ENCODE results near the gene KIAA0930.

KIAA0930 gene

GRCh38 chr22:45171830-45172229 lies 68.9 kb downstream of the KIAA0930 start:
- no peak for DNase-seq

GRCh38 chr22:45169591-45170466 lies 70.9 kb downstream of the KIAA0930 start:
- DNase-seq: peak; percentile 84

DNA sequence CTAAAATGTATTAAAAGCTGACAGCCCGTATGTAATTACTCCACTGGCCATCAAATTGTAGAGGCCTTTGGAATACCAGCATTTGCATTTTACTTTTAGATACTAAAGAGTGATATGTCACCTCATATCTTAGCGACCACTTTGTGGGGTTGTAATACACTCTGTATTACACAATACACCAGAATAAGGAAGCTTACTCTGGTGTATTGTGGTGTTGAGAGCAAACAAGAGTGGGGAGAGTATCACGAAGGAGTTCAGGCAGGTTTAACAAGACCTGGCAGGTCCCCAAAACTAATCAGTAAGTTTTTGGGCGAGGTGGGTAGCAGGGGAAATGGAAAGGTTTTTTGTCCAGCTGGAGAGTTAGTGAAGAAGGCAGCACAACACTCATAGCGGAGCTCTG lies 73.8 kb downstream of the KIAA0930 start:
- DNase-seq: peak; percentile 71

- DNase-seq: peak; percentile 62
Measured at GRCh38 chr22:45164270-45165088, 76.2 kb downstream of the KIAA0930 start.

- DNase-seq: peak; percentile 98
Measured at GRCh38 chr22:45163451-45164269, 77.0 kb downstream of the KIAA0930 start, which contains the start of gene NUP50. Gene NUP50 (plus strand): TSS chr22:45163925. CDS start chr22:45168178, 4,253 bp downstream.

DNA sequence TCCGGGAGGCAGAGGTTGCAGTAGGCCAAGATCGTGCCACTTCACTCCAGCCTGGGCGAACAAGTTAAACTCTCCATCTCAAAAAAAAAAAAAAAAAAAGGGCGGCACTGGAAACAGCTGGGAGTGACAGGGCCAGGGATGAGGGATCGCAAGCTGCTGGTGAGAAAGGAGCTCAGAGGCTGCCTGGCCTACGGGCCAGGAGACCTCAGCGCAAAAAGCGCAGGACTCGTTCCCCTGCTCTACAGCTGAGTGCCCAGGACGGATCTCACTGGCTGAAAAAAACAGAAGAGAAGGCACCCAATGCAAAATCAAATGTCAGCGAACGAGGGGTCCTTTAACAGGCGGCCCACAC lies 77.6 kb downstream of the KIAA0930 start:
- DNase-seq: peak; percentile 60

- DNase-seq: no peak
Measured at GRCh38 chr22:45162531-45162930, 78.2 kb downstream of the KIAA0930 start.

DNA sequence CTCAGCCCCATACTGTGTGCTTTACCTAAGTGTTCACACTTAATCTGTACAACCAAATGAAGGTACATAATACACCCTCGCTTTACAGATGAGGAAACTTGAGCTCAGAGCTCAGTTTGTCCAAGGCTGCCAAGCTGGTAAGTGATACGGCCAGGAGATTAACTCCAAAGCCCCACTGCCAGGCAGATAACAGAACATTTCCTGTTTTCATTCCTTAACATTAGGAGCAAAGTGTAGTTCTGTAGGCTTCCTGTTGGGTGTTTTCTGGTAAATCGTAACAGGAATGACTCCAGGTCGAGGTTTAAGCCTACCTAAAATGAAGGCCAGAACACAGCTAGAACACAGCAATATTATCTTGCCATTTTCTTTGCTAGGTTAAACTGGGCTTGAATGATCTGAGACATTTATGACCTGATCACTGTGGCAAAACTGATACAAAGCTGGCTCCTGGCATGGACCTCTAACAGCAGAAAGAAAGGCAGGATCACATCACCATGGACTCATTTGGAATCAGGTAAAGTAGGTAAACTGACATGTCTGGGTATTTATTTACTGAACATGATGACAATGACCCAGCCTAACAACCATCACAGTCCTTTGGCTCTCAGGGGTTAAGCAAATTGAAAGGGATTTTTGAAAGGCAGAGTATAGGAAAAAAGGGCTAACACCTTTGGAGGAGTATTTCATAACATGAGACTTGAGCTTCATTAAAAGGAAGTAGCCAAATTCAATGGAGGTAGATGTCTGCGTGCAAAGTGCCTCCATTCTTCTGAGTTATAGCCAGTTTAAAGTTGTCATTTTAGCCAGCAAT lies 80.8 kb downstream of the KIAA0930 start:
- DNase-seq: peak; percentile 64

DNA sequence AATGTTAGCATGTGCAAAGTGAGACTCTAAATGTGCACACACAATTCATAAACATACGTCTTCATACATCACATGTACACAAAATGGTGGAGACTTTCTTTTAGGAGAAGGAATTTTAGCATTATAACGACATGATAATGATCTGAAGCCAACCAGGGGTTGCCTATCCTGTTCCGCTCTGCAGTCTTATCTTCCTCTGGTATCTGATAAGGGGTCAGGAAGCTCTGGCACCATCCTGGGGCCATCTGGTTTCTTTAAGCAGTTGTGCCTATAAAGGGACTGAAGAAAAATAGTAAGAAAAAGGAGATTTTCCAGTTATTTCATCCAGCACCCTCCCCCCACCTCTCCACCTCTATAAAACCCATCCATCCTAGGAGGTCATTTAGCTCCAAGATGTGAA lies 82.8 kb downstream of the KIAA0930 start:
- DNase-seq: peak; percentile 49

- DNase-seq: no peak
Measured at GRCh38 chr22:45155050-45155840, 85.4 kb downstream of the KIAA0930 start.

GRCh38 chr22:45154383-45154782 lies 86.3 kb downstream of the KIAA0930 start:
- no peak for DNase-seq

- DNase-seq: no peak
Measured at GRCh38 chr22:45151503-45151902, 89.2 kb downstream of the KIAA0930 start.

DNA sequence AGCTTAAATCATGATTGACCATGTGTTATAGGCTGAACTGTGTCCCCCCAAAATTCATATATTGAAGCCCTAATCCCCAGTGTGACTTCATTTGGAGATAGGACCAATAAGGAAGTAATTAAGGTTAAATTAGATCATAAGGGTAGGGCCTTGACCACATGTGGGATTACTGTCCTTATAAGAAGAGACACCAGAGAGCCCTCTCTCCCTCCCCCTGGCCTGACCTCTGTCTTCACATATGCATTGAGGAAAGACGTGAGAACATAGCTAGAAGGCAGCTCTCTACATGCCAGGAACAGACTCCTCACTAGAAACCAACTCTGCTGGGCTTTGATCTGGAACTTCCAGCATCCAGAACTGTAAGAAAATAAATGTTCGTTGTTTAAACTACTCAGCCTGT lies 90.6 kb downstream of the KIAA0930 start:
- DNase-seq: no peak

DNA sequence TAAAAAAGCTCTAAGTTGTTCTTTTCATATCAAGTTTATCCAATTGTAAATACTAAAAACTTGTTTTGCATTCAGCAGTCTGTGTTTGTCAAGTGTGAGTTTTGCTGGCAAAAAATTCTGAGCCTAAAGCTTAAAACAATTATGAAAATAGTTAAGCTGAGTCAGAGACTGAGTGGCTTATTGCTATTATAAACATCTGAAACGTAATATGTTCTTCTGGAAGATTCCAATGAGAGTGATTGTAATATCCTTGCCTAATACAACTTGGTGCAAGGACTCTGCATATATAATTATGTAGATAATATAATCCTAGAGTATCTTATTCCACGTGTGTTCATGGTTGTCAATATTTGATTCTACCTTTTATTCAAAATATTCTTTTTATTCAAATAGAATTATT lies 91.0 kb downstream of the KIAA0930 start:
- DNase-seq: no peak

GRCh38 chr22:45144916-45145315 lies 95.8 kb downstream of the KIAA0930 start:
- DNase-seq: no peak

GRCh38 chr22:45142376-45142775 lies 98.3 kb downstream of the KIAA0930 start:
- no peak for DNase-seq

Data from hematopoietic multipotent progenitor cell treated with erythropoietin and hydrocortisone succinate and interleukin-3 and kit ligand, for 6 days (in vitro differentiated cells).